ENCODE data around the gene GSE1.
A peak's percentile ranks its signal among the peaks of the same experiment; 100 is the strongest.

Gene GSE1

DNA sequence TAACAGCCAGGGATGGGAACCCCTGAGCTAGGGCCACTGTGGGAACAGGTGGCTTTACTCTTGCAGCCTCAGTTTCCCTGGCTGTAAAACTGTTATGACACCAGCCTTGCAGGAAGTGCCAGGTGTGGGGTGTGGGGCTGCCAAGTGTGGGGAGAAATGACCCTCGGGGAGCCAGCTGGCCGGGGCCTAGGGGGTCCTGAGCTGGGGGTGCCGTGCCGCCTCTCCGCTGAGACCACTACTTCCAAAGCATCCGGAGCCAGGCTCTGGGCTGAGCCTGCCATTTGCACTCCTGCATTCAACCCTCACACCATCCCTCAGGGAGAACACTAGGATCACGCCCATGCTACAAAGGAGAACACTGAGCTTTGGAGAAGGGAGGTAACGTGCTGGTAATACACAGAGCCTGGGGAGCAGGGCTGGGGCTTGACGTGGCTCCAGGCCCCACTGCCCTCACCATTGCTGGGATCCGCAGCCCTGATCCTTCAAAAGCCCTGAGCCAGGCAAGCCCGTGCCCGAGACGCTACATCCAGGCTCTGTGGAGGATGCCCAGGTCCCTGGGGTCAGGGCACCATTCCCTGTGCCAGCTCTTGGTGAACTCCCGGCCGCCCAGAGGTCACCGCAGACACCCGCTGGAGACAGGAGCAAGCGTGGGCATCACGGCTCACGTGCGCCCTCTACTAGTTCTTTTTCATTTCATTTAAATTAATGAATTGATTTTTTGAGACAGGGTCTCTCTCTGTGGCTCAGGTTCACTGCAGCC lies 104.5 kb downstream of the GSE1 start:
- TF ChIP-seq, protein P1, sequence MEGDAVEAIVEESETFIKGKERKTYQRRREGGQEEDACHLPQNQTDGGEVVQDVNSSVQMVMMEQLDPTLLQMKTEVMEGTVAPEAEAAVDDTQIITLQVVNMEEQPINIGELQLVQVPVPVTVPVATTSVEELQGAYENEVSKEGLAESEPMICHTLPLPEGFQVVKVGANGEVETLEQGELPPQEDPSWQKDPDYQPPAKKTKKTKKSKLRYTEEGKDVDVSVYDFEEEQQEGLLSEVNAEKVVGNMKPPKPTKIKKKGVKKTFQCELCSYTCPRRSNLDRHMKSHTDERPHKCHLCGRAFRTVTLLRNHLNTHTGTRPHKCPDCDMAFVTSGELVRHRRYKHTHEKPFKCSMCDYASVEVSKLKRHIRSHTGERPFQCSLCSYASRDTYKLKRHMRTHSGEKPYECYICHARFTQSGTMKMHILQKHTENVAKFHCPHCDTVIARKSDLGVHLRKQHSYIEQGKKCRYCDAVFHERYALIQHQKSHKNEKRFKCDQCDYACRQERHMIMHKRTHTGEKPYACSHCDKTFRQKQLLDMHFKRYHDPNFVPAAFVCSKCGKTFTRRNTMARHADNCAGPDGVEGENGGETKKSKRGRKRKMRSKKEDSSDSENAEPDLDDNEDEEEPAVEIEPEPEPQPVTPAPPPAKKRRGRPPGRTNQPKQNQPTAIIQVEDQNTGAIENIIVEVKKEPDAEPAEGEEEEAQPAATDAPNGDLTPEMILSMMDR (IDR thresholded peaks at IDR 0.05; ENCODE audit: control insufficient read depth, insufficient read depth, low read depth, low read length, missing control alignments): peak; percentile 72
- H3K4me3 ChIP-seq (ENCODE audit: control insufficient read depth, low read depth, low read length): no peak overlapping the region
- DNase-seq (ENCODE audit: low read depth): peak; percentile 8

- TF ChIP-seq, protein P1 (IDR thresholded peaks at IDR 0.05; ENCODE audit: control insufficient read depth, insufficient read depth, low read depth, low read length, missing control alignments): no peak
- DNase-seq (ENCODE audit: low read depth): no peak
- no peak overlapping the region for H3K4me3 ChIP-seq (ENCODE audit: control insufficient read depth, low read depth, low read length)
Measured at GRCh38 chr16:85718153-85718477, 105.0 kb downstream of the GSE1 start.

GRCh38 chr16:85718682-85719081 lies 105.6 kb downstream of the GSE1 start:
- H3K4me3 ChIP-seq (ENCODE audit: control insufficient read depth, low read depth, low read length): no peak overlapping the region
- no peak for DNase-seq (ENCODE audit: low read depth)
- TF ChIP-seq, protein P1 (IDR thresholded peaks at IDR 0.05; ENCODE audit: control insufficient read depth, insufficient read depth, low read depth, low read length, missing control alignments): peak; percentile 69

DNA sequence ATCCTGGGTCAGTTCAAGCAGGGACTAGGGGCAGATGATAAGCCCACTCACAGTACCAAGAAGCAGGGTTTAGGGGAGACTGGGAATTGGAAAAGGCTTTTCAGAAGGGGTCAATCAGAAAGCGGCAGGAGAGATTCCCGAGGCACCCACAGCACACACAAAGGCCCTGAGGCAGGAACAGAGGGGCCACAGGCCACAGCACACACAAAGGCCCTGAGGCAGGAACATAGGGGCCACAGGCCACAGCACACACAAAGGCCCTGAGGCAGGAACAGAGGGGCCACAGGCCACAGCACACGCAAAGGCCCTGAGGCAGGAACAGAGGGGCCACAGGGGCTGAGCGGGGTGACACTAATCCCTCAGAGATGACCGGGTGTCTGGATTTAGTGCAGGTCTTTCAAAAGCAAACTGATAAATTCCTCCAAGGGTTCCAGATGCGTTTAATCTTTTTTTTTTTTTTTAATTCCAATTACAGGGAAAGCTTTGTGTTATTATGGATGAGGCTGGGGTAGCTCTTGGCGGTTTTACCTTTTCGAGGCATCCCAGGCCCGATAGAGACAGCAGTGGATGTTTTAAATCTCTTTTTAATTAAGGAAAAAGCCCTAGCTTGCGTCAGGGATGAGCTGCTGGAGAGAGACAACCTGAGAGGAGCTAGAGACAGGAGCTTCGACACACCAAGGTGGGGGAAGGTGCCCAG lies 106.6 kb downstream of the GSE1 start:
- H3K4me3 ChIP-seq (ENCODE audit: control insufficient read depth, low read depth, low read length): no peak overlapping the region
- TF ChIP-seq, protein P1 (IDR thresholded peaks at IDR 0.05; ENCODE audit: control insufficient read depth, insufficient read depth, low read depth, low read length, missing control alignments): no peak
- no peak for DNase-seq (ENCODE audit: low read depth)

- DNase-seq (ENCODE audit: low read depth): no peak
- TF ChIP-seq, protein P1 (IDR thresholded peaks at IDR 0.05; ENCODE audit: control insufficient read depth, insufficient read depth, low read depth, low read length, missing control alignments): no peak
- no peak overlapping the region for H3K4me3 ChIP-seq (ENCODE audit: control insufficient read depth, low read depth, low read length)
Measured at GRCh38 chr16:85720302-85720637, 107.1 kb downstream of the GSE1 start.

- no peak overlapping the region for H3K4me3 ChIP-seq (ENCODE audit: control insufficient read depth, low read depth, low read length)
- TF ChIP-seq, protein P1 (IDR thresholded peaks at IDR 0.05; ENCODE audit: control insufficient read depth, insufficient read depth, low read depth, low read length, missing control alignments): no peak
- no peak for DNase-seq (ENCODE audit: low read depth)
Measured at GRCh38 chr16:85722128-85722893, 109.2 kb downstream of the GSE1 start.
